IPS DF 4.7 (cell line): Measurements from ENCODE around the gene TAOK1.

Experiments used
- DNase-seq: peaks from one replicate; pipeline ENCODE4 v3.0.0-alpha.2; 2013; ENCODE audit warnings: low spot score; ENCODE audit errors: extremely low read depth

The TAOK1 gene

DNA sequence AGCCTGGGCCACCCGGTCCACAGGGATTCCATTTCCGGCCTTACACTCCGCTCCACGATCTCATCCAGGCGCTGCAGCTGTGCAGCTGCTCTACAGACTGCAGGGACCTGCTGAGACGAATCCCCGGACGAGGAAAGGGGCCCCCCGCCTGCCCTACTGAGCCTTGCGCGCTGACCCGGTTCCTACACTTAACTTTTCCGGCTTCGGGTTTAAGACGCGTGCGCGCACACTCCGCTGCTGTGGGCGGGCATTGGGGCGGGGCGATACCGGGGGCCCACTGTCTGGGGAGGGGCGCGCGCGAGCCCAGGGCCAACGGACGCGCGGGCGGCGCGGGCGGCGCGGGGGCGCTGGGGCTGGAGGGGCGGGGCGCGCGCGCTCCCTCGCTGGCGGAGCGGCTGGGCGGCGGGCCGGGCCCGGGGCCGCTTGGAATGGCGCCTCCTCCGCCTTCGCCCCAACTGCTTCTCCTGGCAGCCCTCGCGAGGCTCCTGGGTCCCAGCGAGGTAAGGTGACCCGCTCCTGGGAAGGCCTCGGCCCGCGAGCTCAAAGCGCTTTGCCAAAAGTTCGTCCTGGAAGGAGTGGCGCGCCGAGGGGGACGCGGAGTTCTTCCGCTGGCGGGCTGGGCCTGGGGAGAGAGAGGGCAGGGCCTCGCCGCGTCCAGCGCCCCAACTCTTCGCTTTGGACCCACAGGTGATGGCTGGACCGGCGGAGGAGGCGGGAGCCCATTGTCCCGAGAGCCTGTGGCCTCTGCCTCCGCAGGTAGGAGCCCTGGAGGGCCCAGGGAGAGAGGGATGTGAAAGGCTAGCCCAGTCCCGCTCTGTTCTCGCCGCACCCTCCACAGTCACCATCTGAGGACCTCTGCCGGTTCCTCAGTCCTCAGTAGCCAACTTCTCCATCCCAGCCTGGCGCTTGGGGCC, 178.4 kb downstream of the TAOK1 start, which contains the start of gene TP53I13:
TSS of gene TP53I13 (plus strand) at position 371 of the 914 bp plus-strand sequence. CDS start at position 429, 58 bp downstream.
- no peak for DNase-seq

DNA sequence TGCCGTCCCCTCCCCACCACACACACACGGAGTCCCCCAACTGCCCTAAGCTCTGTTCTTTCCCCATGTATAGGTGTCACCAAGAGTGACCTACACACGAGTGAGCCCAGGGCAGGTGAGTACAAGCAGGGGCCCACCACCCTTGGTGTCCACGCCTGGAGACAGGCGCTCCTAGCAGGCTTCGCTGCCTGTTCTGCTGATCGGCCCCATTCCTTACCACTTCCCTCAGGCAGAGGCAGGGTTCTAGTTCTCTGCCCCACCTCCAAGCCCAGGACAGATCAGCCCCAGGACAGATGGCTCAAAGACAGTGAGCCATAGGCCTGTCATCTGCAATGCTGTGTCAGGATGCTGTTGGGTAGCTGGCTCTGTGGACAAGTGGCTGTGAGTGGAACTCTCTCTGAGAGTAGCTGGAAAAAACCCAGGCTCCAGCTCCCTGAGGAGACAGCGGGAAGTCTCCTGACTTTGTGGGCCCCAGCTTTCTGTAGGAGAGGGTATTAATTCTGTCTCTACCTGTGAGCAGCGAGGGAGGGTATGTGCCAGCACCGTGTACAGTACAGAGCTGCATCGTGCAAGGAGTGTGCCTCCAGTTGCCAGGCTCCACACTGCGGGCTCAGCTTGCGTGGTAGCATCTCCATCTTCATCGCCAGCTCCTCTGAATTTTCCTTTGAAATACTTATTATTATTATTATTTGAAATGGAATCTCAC, 179.2 kb downstream of the TAOK1 start:
- no peak for DNase-seq

DNA sequence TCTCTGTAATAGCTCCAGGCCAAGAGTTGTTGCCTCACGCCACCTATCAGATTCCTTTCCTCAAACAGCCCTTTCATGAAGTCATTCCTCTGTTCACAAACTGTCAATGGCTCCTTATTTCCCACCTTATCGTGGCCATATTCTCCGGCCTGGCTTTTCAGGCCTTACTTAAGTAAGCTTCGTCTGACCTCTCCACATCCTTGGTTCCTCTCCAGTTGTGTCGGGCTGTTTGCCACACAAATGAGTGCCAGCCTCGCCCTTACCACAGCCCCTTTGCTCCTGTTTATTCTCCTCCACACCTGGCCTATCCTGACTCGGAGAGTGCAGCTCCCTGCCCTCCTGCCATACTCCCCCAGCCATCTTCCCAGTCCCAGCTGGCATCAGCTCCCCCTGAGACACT, 180.4 kb downstream of the TAOK1 start:
- no peak for DNase-seq

DNA sequence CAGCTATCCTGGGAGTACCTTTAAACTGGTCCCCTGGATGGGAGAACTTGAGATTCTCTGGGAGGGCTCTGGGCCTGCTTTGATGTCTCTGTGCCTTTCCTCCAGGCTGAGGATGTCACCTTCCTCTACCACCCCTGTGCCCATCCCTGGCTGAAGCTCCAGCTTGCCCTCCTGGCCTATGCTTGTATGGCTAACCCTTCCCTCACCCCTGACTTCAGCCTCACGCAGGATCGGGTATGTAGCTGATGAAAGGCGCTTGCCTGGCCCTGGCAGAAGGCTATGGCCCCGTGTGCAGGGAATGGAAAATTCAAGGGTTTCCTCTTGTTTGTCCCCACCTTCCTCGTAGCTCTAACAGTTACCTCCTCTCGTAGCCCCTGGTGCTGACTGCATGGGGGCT, 181.3 kb downstream of the TAOK1 start:
- DNase-seq: no peak

DNA sequence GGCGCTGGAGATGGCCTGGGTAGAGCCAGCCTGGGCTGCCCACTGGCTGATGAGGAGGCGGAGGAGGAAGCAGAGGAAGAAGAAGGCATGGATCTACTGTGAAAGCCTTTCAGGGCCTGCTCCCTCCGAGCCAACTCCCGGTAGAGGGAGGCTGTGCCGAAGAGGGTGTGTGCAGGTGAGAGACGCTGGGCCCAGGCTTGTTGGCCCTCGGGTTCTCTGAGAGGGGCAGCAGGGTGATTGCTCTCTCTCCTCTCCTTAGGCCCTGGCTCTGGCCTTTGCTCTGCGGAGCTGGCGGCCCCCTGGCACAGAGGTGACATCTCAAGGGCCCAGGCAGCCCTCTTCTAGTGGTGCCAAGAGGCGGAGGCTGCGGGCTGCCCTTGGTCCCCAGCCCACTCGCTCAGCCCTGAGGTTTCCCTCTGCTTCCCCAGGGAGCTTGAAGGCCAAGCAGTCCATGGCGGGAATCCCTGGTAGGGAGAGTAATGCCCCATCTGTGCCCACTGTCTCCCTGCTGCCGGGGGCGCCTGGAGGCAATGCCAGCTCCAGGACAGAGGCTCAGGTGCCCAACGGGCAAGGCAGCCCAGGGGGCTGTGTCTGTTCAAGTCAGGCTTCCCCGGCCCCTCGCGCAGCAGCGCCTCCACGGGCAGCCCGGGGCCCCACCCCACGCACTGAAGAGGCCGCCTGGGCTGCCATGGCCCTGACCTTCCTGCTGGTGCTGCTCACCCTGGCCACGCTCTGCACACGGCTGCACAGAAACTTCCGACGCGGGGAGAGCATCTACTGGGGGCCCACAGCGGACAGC, 181.9 kb downstream of the TAOK1 start:
- DNase-seq: no peak

DNA sequence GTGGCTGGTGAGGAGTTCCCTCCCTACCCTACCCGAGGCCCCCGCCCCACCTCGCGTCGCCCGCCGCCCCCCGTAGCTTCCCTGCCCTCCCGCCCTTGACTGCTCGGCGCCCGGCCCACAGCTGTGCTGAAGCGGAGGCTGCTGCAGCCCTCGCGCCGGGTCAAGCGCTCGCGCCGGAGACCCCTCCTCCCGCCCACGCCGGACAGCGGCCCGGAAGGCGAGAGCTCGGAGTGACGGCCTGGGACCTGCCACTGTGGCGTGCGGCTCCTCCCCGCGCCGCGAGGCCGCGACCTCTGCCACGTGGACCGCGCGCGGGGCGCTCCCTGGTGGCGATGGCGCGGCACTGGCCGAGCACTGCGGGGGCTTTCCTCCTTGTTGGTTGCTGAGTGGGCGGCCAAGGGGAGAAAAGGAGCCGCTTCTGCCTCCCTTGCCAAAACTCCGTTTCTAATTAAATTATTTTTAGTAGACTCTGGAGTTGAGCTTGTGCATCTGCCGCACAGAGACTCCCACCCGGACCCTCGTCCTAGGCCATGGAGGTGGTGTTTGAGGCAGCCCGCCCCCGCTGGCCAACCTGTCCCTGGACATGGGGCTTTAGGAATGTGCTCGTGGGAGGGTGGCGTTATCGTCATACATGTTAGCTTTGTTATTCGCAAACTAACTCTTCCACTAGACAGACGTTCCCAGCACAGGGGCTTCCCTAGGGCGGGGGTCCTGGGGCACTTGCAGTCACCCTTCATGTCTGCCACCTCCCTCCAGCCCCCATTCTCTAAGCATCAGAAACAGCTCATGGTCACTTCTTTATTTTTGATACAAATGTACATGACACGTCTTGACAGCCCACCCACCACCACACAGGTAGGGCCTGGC, 182.8 kb downstream of the TAOK1 start:
- no peak for DNase-seq

DNA sequence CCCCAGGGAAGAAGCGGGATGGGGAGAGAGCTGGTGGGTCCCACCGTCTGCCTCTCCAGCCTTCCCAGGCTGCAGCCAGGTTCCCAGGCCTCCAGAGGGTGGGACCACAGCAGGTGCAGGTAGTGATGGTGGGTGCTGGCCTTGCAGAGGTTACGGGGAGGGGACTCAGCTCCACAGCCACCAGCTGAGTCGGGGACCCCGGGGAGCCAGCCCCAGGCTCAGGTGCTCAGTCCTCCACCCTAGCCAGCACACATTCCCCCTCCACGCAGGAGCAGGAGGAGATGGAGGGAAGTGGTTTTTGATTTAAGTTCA, 183.4 kb downstream of the TAOK1 start:
- DNase-seq: no peak

DNA sequence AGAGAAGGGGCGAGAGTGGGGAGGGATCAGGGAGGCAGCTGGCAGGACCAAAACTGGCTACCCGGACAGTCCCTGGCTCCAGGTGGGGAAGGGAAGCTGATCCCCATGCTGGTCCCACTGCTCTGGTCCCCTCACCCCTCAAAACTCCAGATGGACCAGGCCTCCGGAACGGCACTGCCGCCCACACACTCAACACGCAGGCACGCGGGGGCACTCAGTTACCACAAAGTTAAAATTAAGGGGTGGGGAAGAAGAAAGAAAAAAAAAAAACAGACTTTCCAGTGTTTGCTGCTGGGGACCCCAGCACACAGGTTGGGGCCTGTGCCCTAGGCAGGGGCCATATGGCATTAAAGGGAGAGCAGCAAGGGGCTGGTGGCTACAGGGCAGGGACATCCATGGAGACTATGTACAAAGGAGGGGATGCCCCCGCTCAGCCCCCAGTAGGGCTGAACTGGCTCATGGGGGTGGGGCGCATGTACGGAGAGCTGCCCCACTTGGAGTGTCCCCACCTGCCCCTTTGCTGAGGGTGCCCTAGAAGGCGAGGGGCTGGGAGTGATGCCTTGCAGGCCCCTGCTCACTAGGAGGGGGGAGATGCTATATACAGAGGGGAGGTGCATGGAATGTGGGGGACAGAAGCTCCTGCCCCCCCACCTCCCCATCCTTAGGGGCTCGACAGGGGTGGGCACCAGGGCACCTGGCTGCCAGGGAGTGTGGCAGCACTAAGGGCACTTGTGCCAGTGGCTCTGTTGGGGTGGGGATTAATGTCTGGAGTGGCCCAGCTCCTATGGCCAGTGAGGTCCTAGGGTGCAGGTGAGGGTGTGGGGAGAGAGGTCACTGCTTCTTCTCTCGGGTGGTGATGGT, 183.9 kb downstream of the TAOK1 start:
- no peak for DNase-seq

DNA sequence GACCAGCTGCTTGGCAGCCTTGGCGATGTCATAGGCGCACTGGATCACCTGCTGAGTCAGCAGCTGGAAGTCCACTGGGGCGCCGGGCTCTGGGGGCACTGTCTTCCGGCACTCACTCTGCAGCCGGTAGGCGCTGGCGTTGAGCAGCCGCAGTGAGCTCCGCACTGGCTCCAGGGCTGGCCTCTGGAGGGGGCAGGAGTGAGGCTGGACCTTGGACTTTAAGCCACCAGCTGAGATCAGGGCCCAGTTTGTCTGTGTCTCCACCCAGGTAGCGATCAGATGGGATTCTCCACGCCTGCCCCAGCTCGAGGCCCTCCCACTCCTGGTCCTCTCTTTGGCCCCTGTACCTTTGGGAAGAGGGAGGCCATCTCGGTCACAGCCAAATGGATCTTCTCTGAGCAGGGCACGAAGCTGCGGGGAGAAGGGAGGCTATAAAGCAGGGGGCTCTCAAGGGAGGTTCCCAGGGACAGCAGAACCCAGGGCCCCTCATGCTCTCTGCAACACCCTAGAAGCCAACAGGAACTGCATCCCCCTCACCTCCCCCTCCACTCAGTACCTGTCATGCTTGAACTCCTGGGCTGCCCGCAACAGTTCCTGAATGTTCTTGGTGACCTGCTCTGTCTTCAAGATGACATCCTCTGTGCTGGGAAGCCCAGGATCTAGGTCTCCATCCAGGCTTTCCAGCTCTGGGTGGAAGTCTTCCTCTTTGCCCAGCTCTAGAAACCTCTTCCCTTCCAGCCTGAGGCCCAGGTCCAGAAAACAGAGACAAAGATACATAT, 184.8 kb downstream of the TAOK1 start:
- no peak for DNase-seq

DNA sequence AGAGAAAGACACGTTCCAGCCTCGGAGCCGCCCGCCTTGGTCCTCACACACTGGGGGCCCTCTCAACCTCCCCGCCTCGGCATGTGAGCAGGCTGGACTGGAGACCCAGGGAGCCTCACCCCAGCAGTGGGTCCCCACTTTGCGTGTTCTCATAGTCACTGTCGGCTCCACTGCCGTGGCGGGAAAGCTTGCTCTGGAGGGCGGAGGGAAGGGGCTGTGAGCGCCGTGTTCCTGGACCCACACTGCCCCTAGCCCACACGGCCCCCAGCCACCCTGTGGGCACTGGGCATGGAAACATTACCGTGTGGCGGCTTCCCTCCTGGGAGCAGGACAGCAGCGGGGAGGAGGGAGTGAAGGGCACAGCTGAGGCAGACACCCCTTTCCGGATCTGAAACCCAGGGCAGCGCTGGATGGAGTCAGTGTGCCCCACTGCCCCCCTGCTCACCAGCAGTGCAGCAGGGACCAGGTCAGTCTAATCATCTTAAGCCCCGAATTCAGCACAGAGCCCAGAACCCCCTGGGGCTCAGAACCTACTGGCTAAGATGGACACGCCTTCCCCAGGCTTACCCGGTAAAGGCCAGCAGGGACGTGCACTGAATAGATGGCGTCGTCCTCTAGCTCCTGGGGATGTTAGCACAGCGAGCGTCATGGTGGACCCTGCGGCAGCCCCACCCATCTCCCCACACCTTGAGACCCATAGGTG, 185.5 kb downstream of the TAOK1 start:
- no peak for DNase-seq

DNA sequence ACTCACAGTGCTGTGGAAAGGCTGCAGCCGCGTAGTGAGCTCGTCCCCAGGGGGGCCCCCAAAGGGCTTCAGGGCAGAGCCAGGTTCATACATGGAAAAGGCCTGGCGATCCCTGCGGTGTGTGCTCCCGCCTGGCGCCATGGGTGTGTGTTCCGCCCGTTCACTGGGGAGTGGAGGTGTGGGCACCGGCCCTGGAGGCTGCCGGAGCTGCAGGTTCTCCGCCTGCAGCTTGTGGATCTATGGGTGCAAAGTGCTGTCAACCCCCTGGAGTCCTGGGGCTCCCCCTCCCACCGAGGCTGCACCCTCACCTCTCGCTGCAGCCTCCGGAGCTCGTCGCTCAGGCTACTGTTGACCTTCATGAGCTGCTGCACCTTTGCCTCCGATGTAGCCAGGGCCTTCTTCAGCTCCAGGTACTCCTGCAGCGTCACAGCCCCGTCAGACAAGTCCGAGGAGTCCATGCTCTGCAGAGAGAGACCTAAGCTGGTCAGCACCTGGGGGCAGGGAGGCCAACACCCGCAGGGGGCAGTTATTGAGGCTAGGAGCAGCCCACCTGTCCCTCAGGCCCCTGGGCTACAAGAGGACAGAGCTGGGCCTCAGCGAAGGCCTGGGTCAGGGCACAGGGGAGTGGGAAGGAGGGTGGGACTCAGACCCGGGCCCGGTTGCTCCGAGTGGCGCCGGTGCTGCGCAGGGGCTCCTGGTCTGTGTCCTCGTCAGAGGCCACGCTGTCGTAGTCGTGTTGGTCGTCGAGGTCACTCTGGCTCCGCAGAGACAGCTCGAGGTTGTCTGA, 186.2 kb downstream of the TAOK1 start:
- no peak for DNase-seq

DNA sequence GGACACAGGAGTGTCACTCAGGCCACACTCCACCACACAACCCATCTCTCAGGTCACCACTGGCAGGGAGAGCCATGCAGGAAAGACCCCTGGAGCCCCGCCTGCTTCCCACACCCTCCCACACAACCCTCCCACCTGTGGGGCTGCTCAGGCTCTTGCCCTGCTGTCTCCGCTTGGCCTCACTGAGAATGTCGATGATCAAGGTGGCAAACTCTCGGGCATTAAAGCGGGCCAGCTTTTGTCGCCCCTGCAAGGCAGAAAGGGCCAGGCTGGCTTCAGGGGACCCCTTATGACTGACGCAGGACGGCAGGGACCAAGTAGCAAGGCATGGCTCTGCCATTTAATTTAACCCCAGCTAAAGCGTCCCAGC, 186.8 kb downstream of the TAOK1 start:
- no peak for DNase-seq

DNA sequence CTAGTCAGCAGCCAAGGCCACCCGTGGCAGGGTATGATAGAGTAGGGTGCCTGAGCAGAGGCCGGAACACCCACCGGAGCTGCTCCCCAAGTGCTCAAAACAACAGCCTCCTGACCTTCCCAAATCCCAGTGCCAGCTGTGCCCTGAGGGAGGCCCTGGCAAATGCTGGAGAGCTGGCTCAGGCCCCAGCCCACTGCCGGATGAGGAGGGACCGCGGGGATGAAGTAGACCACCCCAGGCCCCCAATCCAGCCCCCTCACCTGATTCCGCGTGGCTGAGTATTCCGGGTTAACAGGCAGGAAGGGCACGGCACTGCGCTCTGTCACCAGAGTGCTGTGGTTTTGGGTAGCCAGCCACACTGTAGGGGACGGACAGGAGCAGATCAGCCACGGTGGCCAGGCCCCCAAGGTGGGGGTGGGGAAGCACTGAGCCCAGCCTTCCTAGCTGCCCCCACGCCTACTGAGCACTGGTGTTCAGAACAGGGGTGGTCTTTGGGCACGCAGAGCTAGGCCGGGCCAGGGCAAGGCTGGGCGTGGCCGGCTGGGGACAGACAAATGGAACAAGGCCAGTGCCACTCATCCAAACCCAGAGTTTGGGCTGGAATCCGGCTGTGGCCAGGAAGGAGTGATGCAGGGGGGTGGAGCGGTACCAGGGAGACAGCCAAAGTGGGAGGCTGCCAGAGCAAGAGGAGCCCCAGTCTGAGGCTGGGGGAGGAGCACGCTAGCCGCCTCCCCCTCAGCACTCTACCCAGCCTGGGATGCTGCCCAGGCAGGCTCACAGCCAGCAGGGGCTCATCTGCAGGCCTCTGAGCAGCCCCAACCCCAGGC, 187.4 kb downstream of the TAOK1 start:
- DNase-seq: no peak

DNA sequence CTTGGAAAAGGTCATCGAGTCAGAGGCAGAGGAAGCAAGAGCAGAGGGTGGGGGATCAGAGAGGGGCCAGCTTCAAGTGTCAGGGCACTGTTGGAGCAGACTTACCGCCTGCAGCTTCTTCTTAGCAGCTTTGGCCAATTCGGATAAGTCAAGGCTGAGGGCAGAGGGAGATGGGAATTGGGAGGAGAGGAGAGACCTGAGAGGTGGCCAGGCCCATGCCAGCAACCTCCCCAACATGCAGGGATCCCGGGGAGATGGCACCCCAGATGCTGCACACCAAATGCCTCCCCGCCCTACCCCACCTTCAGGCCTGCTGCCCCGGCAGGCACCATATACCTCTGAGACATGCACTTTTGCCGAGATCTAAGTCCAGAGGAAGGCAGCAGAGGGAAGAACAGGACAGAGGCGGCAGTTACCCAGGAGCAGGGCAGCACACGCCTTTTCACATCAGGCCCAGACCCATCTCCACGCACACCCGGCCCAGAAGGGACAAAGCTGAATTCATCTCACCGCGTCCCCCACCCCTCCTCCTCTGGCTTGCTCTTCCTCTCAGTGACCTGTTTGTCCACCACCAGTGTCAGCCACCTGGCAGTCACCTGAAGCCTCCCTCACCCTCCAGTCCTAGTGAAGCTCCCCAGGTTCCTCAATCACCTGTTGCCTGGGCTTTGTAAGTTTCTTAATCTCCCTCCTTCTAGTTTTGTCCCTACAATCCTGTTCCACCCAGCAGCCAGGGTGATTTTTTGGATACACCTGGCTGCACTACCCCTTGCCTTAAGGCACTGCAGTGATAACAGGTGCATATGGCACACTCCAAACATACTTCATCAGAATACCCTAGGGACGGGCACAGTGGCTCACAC, 188.7 kb downstream of the TAOK1 start:
- no peak for DNase-seq

DNA sequence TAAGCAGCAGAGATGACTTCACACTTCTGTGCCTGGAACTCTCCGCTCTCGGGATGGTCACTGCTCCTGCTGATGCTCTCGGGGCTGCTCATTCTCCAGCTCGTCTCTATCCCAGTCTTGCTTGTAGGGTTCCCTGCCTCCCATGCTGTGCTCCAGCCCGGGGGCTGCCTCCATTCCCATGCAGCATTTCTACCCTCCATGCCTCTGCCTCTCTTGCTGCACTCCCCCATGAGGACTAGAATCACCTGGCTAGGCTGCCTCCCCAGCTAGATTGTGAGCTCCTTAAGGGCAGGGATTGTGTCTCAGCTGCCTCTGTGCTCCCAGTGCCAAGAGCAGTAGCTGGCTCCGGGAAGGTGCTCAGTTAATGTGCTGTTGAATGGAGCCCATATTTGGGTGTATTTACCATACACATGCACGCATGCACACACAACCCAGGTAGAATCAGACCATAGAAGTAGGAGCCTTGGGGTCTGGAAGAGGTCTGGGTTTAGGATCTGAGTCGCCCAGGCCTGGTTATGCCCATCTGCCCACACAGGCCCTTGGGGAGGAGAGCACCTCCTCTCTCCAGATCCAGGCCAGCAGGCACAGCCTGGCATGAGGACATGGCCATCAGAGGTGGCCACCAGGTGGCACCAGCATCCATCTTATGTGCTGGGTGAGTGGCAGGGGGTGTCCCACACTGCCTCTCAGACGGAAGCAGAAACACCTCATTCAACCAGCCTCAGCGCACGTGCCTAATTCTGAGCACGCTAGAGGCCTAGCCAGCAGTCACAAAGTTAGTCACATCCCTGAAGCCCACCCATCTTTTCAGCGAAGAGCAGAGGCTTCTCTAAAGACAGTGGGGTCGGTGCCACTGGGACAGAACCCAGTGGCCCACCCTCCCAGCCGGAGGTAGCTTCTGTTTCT, 190.0 kb downstream of the TAOK1 start:
- no peak for DNase-seq
